ENCODE data around the gene PLAU.
"Not testable (repeated sequence)": the region's sequence is repeated elsewhere in the genome, so short reads cannot be mapped to it uniquely, and the experiment has no call there.

The PLAU gene

GRCh38 chr10:73899423-73899822, 11.5 kb upstream of the PLAU start:
- no peak for DNase-seq

GRCh38 chr10:73900064-73900463, 10.9 kb upstream of the PLAU start:
- DNase-seq = no peak

GRCh38 chr10:73901261-73901660, 9.7 kb upstream of the PLAU start:
- DNase-seq = no peak

GRCh38 chr10:73902351-73902750, 8.6 kb upstream of the PLAU start:
- DNase-seq = no peak

GRCh38 chr10:73905256-73906020, 5.5 kb upstream of the PLAU start:
- no peak for DNase-seq

- DNase-seq = no peak
Measured at GRCh38 chr10:73906524-73907447, 4.1 kb upstream of the PLAU start.

GRCh38 chr10:73907841-73908517, 3.0 kb upstream of the PLAU start:
- no peak for DNase-seq

- DNase-seq = peak; percentile 90
Measured at GRCh38 chr10:73908853-73909539, 1.9 kb upstream of the PLAU start.

- DNase-seq = no peak
Measured at GRCh38 chr10:73909540-73910115, 1.3 kb upstream of the PLAU start.

GRCh38 chr10:73910401-73910763, 550 bp upstream of the PLAU start:
- peak; percentile 42 for DNase-seq

- DNase-seq = peak; percentile 62
Measured at GRCh38 chr10:73911553-73912004, 647 bp downstream of the PLAU start.

GRCh38 chr10:73914036-73914435, 3.1 kb downstream of the PLAU start:
- no peak for DNase-seq

- DNase-seq = no peak
Measured at GRCh38 chr10:73915206-73915851, 4.4 kb downstream of the PLAU start.

GRCh38 chr10:73916761-73917470, 6.0 kb downstream of the PLAU start:
- DNase-seq = no peak

- DNase-seq = no peak
Measured at GRCh38 chr10:73917566-73918305, 6.8 kb downstream of the PLAU start.

GRCh38 chr10:73919481-73919880, 8.5 kb downstream of the PLAU start:
- DNase-seq = not testable (repeated sequence)

- no peak for DNase-seq
Measured at GRCh38 chr10:73920089-73920488, 9.2 kb downstream of the PLAU start.

- DNase-seq = peak; percentile 72
Measured at GRCh38 chr10:73922007-73922863, 11.3 kb downstream of the PLAU start.

- peak; percentile 35 for DNase-seq
Measured at GRCh38 chr10:73922864-73923133, 11.9 kb downstream of the PLAU start.
